Superior temporal gyrus (tissue), 1 donor: ENCODE data around the gene TRIM14.
"Not testable (repeated sequence)": the region's sequence is repeated elsewhere in the genome, so short reads cannot be mapped to it uniquely, and the experiment has no call there.

Experiments used
- DNase-seq: peaks from one replicate; pipeline ENCODE4 v3.0.0-alpha.2; 2016; ENCODE audit errors: extremely low spot score

The TRIM14 gene

GRCh38 chr9:98050351-98050750 is 68.7 kb downstream of the TRIM14 start:
- DNase-seq = no peak

- no peak for DNase-seq
Measured at GRCh38 chr9:98049288-98050072, 69.5 kb downstream of the TRIM14 start.

GRCh38 chr9:98047002-98047401 is 72.0 kb downstream of the TRIM14 start:
- no peak for DNase-seq

- DNase-seq = no peak
Measured at GRCh38 chr9:98046180-98046543, 72.9 kb downstream of the TRIM14 start.

- no peak for DNase-seq
Measured at GRCh38 chr9:98045234-98046179, 73.5 kb downstream of the TRIM14 start.

GRCh38 chr9:98043915-98044314 is 75.1 kb downstream of the TRIM14 start:
- DNase-seq = no peak

- no peak for DNase-seq
Measured at GRCh38 chr9:98040212-98040611, 78.8 kb downstream of the TRIM14 start.

- DNase-seq = no peak
Measured at GRCh38 chr9:98039607-98040017, 79.4 kb downstream of the TRIM14 start.

- no peak for DNase-seq
Measured at GRCh38 chr9:98038958-98039357, 80.1 kb downstream of the TRIM14 start.

GRCh38 chr9:98037357-98037756 is 81.7 kb downstream of the TRIM14 start:
- DNase-seq = no peak

- DNase-seq = peak; percentile 89
Measured at GRCh38 chr9:98034593-98035546, 84.2 kb downstream of the TRIM14 start.

- no peak for DNase-seq
Measured at GRCh38 chr9:98031935-98032334, 87.1 kb downstream of the TRIM14 start.

- no peak for DNase-seq
Measured at GRCh38 chr9:98031169-98031568, 87.9 kb downstream of the TRIM14 start.

- no peak for DNase-seq
Measured at GRCh38 chr9:98024702-98025101, 94.3 kb downstream of the TRIM14 start.

- DNase-seq = no peak
Measured at GRCh38 chr9:98022447-98022846, 96.6 kb downstream of the TRIM14 start.

GRCh38 chr9:98021306-98022040 is 97.5 kb downstream of the TRIM14 start:
- no peak for DNase-seq

- no peak for DNase-seq
Measured at GRCh38 chr9:98020476-98021145, 98.4 kb downstream of the TRIM14 start.

- not testable (repeated sequence) for DNase-seq
Measured at GRCh38 chr9:98019869-98020268, 99.2 kb downstream of the TRIM14 start.
